HCT116 (cell line): ENCODE measurements around the gene DMPK. TPM values are rescaled to one million over a fixed set of nuclear protein-coding genes. Genes with fewer than 3 reads are reported as not detected.

Experiments used
- ATAC-seq: fragments of 200-7000 bp; cut with Tn5 transposase; 2 replicates; pipeline ENCODE4 v1.9.1; 2020; ENCODE audit warnings: mild to moderate bottlenecking, moderate library complexity
- BruUV-seq: library from RNA; stranded (reverse); fragments of 400-500 nt; replicated peaks from 2 replicates; lab custom pipeline; 2021; lab: Mats Ljungman, UMichigan
- CTCF ChIA-PET: fragments of 300-600 bp; sonication (Branson Sonifier 250); formaldehyde crosslinking; loops from one replicate; lab custom pipeline; 2021; ENCODE audit warnings: antibody characterized with exemption; lab: Charles Lee
- POLR2A ChIA-PET: fragments of 300-600, 350-600 bp; sonication (Branson Sonifier 250); formaldehyde crosslinking; loops from one replicate; lab custom pipeline; 2021; ENCODE audit warnings: antibody characterized with exemption; lab: Charles Lee
- RAD21 ChIA-PET, 2 experiments: fragments of 300-600 bp; sonication (Branson Sonifier 250); formaldehyde crosslinking; loops; one replicate each; lab custom pipeline; 2023; ENCODE audit warnings: low total read pairs in 2 of 2; ENCODE audit not compliant: uncharacterized antibody in 2 of 2, unreplicated experiment in 2 of 2, low non-redundant PET in 1 of 2; lab: Charles Lee
- DNase-seq: peaks from one replicate; pipeline ENCODE4 v3.0.0-alpha.2; 2010; ENCODE audit warnings: low read depth, low spot score
- H2AFZ ChIP-seq: fragments of 200-600 bp; shearing (Covaris generic), sonication (generic); 2 replicates; pipeline ENCODE4 v1.6.1; 2017; ENCODE audit warnings: low read depth, mixed run types, mixed read lengths, antibody characterized with exemption, low read length; ENCODE audit not compliant: poor library complexity, severe bottlenecking
- H3K27ac ChIP-seq: 2 replicates; pipeline ENCODE4 v1.5.1; 2012; ENCODE audit warnings: low read depth, low read length
- H3K27me3 ChIP-seq: fragments of 200-600 bp; sonication (generic); 2 replicates; pipeline ENCODE4 v1.6.1; 2016; ENCODE audit warnings: mixed run types, low read length, mixed read lengths; ENCODE audit not compliant: insufficient read depth
- H3K36me3 ChIP-seq, 2 experiments: fragments of 200-500 bp in 1 of 2; fragments of 200-600 bp in 1 of 2; sonication (Bioruptor generic) in 1 of 2; sonication (generic) in 1 of 2; 2 replicates each; pipeline versions ENCODE4 v1.5.1 to v1.6.1; 2014 to 2016; ENCODE audit warnings: low read length in 2 of 2, inconsistent platforms in 1 of 2, mixed read lengths in 1 of 2, mixed run types in 1 of 2; ENCODE audit not compliant: insufficient read depth in 2 of 2, control insufficient read depth in 1 of 2
- H3K4me1 ChIP-seq, 2 experiments: fragments of 200-600 bp in 1 of 2; sonication (generic) in 1 of 2; 2 replicates each; pipeline versions ENCODE4 v1.5.1 to v1.6.1; 2012 to 2017; ENCODE audit warnings: low read length in 2 of 2, inconsistent platforms in 1 of 2, mild to moderate bottlenecking in 1 of 2, mixed read lengths in 1 of 2, mixed run types in 1 of 2, moderate library complexity in 1 of 2; ENCODE audit not compliant: insufficient read depth in 2 of 2, control insufficient read depth in 1 of 2
- H3K4me2 ChIP-seq: fragments of 200-600 bp; sonication (generic); 2 replicates; pipeline ENCODE4 v1.6.1; 2017; ENCODE audit warnings: mixed run types, low read length, mixed read lengths
- H3K4me3 ChIP-seq, 2 experiments: fragments of 200-600 bp in 1 of 2; sonication (generic) in 1 of 2; replicated peaks in 1 of 2; 2 replicates each; pipeline ENCODE4 v1.5.1; 2011 to 2016; ENCODE audit warnings: low read length in 2 of 2, control low read depth in 1 of 2, low read depth in 1 of 2, mild to moderate bottlenecking in 1 of 2, mixed read lengths in 1 of 2, mixed run types in 1 of 2
- H3K79me2 ChIP-seq: fragments of 200-600 bp; sonication (generic); 2 replicates; pipeline ENCODE4 v1.6.1; 2017; ENCODE audit warnings: mild to moderate bottlenecking, mixed run types, low read length, moderate library complexity, mixed read lengths; ENCODE audit not compliant: insufficient read depth
- H3K9ac ChIP-seq: fragments of 200-600 bp; sonication (generic); 2 replicates; pipeline ENCODE4 v1.6.1; 2016; ENCODE audit warnings: low read length, mixed read lengths
- H3K9me2 ChIP-seq: fragments of 200-600 bp; sonication (generic), shearing (Covaris generic); 2 replicates; pipeline ENCODE4 v1.6.1; 2017; ENCODE audit warnings: mixed run types, mild to moderate bottlenecking, moderate library complexity; ENCODE audit not compliant: insufficient read depth
- H3K9me3 ChIP-seq, 2 experiments: fragments of 200-500 bp in 1 of 2; fragments of 200-600 bp in 1 of 2; sonication (Bioruptor generic) in 1 of 2; sonication (generic) in 1 of 2; 2 replicates each; pipeline ENCODE4 v1.6.1; 2014 to 2017; ENCODE audit warnings: low read length in 2 of 2, mixed read lengths in 2 of 2, inconsistent platforms in 1 of 2, low read depth in 1 of 2, mild to moderate bottlenecking in 1 of 2, mixed run types in 1 of 2, moderate library complexity in 1 of 2; ENCODE audit not compliant: control insufficient read depth in 1 of 2, insufficient read depth in 1 of 2
- H4K20me1 ChIP-seq: fragments of 200-600 bp; sonication (generic), shearing (Covaris generic); 2 replicates; pipeline ENCODE4 v1.6.1; 2017; ENCODE audit warnings: mixed run types, mild to moderate bottlenecking, moderate library complexity; ENCODE audit not compliant: insufficient read depth
- ELF1 ChIP-seq: IDR thresholded peaks from 2 replicates; pipeline ENCODE4 v1.6.1; 2012; ENCODE audit warnings: low read depth, borderline replicate concordance
- EZH2 ChIP-seq: fragments of 200-600 bp; sonication (generic); IDR thresholded peaks from 2 replicates; pipeline ENCODE4 v1.6.1; 2017; ENCODE audit warnings: antibody characterized with exemption, mixed run types
- EZH2phosphoT487 ChIP-seq: fragments of 200-600 bp; IDR thresholded peaks from 2 replicates; pipeline ENCODE4 v1.6.1; 2018; ENCODE audit warnings: antibody characterized with exemption, borderline replicate concordance
- FOSL1 ChIP-seq: IDR thresholded peaks from 2 replicates; pipeline ENCODE4 v1.6.1; 2012; ENCODE audit warnings: low read depth
- JUND ChIP-seq: IDR thresholded peaks from 2 replicates; pipeline ENCODE4 v1.6.1; 2012
- MAX ChIP-seq: IDR thresholded peaks from 2 replicates; pipeline ENCODE4 v1.6.1; 2012
- POLR2AphosphoS5 ChIP-seq: IDR thresholded peaks from 2 replicates; pipeline ENCODE4 v1.6.1; 2011; ENCODE audit warnings: mild to moderate bottlenecking, low read depth, low read length, moderate library complexity
- RAD21 ChIP-seq: IDR thresholded peaks from 2 replicates; pipeline ENCODE4 v1.6.1; 2012; ENCODE audit warnings: low read depth, mild to moderate bottlenecking
- SIN3A ChIP-seq: IDR thresholded peaks from 2 replicates; pipeline ENCODE4 v1.6.1; 2012; ENCODE audit warnings: low read depth
- SP1 ChIP-seq: IDR thresholded peaks from 2 replicates; pipeline ENCODE4 v1.6.1; 2012; ENCODE audit warnings: low read depth
- SRF ChIP-seq: IDR thresholded peaks from 2 replicates; pipeline ENCODE4 v1.6.1; 2012; ENCODE audit warnings: low read depth
- TCF7L2 ChIP-seq: IDR thresholded peaks from 2 replicates; pipeline ENCODE4 v1.7.0; 2011; ENCODE audit warnings: borderline replicate concordance, inconsistent platforms; ENCODE audit not compliant: insufficient read depth, insufficient read length; ENCODE audit errors: extremely low read depth
- ZBTB33 ChIP-seq: IDR thresholded peaks from 2 replicates; pipeline ENCODE4 v1.6.1; 2011; ENCODE audit warnings: mild to moderate bottlenecking, low read length, moderate library complexity; ENCODE audit not compliant: insufficient replicate concordance; ENCODE audit errors: extremely low read depth
- ZNF274 ChIP-seq: fragments of 200-500 bp; sonication (Bioruptor generic); IDR thresholded peaks from 2 replicates; pipeline ENCODE4 v1.6.1; 2014; ENCODE audit warnings: mild to moderate bottlenecking, low read depth, low read length, inconsistent platforms
- intact Hi-C: fragments of 100-400 bp; cut with micrococcal nuclease; formaldehyde crosslinking; loops from 2 replicates; pipeline ENCODE4 v1.10.0; 2022
- total RNA-seq: library from RNA; stranded (reverse); gene quantifications from one replicate; pipeline ENCODE4 v1.2.1, GENCODE V29; 2021; ENCODE audit not compliant: unreplicated experiment
- TF ChIP-seq, protein P1 (sequence below): IDR thresholded peaks from 2 replicates; pipeline ENCODE4 v1.6.1; 2012; ENCODE audit warnings: low read depth

Gene DMPK
- total RNA-seq, 1 experiment from 2014 or later = 52.5 TPM

- TF ChIP-seq ZBTB33 (no peak), SIN3A (no peak), EZH2 (no peak), SRF (no peak), ELF1 (no peak), EZH2phosphoT487 (no peak), TCF7L2 (no peak), ZNF274 (no peak), MAX (no peak)
Measured at GRCh38 chr19:45826934-45827333, 44.6 kb upstream of the DMPK start (continued).

GRCh38 chr19:45825917-45826893, 43.9 kb upstream of the DMPK start:
- no TSS peak for BruUV-seq
- peaks cover 36 to 54% of the 10 kb centered on the region in 2 experiments; a peak in 3 of 4 replicates for H3K36me3 ChIP-seq
- no peaks in the 10 kb centered on the region for H3K9me2 ChIP-seq
- H4K20me1 ChIP-seq = no peaks in the 10 kb centered on the region
- DNase-seq = no peak
- POLR2A ChIA-PET = interaction anchor here (0.7 kb wide), 1 partner anchor 10 kb away, joined by 3 read pairs; no protein-coding TSS in a partner anchor
- intact Hi-C loops = no loop called here
- no peaks in the 10 kb centered on the region for H3K4me1 ChIP-seq
- CTCF ChIA-PET = no interaction called here
- no peak overlapping the region for H3K4me3 ChIP-seq
- no peak overlapping the region for H3K4me2 ChIP-seq
- H3K27me3 ChIP-seq = no peaks in the 10 kb centered on the region
- H3K27ac ChIP-seq = no peak overlapping the region
- H2AFZ ChIP-seq = no peak overlapping the region
- H3K9me3 ChIP-seq = no peaks in the 10 kb centered on the region
- no peak for ATAC-seq
- H3K79me2 ChIP-seq = no peaks in the 10 kb centered on the region
- H3K9ac ChIP-seq = no peak overlapping the region
- RAD21 ChIA-PET = no interaction called here
- TF ChIP-seq POLR2AphosphoS5 (no peak), EZH2 (no peak), RAD21 (no peak), JUND (no peak), ELF1 (no peak), ZNF274 (no peak), SIN3A (no peak), EZH2phosphoT487 (no peak), SP1 (no peak), FOSL1 (no peak), ZBTB33 (no peak)
- TF ChIP-seq, protein P1, sequence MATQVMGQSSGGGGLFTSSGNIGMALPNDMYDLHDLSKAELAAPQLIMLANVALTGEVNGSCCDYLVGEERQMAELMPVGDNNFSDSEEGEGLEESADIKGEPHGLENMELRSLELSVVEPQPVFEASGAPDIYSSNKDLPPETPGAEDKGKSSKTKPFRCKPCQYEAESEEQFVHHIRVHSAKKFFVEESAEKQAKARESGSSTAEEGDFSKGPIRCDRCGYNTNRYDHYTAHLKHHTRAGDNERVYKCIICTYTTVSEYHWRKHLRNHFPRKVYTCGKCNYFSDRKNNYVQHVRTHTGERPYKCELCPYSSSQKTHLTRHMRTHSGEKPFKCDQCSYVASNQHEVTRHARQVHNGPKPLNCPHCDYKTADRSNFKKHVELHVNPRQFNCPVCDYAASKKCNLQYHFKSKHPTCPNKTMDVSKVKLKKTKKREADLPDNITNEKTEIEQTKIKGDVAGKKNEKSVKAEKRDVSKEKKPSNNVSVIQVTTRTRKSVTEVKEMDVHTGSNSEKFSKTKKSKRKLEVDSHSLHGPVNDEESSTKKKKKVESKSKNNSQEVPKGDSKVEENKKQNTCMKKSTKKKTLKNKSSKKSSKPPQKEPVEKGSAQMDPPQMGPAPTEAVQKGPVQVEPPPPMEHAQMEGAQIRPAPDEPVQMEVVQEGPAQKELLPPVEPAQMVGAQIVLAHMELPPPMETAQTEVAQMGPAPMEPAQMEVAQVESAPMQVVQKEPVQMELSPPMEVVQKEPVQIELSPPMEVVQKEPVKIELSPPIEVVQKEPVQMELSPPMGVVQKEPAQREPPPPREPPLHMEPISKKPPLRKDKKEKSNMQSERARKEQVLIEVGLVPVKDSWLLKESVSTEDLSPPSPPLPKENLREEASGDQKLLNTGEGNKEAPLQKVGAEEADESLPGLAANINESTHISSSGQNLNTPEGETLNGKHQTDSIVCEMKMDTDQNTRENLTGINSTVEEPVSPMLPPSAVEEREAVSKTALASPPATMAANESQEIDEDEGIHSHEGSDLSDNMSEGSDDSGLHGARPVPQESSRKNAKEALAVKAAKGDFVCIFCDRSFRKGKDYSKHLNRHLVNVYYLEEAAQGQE = no peak
